ENCODE data around the gene HOXB8.
A peak's percentile ranks its signal among the peaks of the same experiment; 100 is the strongest.

HOXB8 gene

DNA sequence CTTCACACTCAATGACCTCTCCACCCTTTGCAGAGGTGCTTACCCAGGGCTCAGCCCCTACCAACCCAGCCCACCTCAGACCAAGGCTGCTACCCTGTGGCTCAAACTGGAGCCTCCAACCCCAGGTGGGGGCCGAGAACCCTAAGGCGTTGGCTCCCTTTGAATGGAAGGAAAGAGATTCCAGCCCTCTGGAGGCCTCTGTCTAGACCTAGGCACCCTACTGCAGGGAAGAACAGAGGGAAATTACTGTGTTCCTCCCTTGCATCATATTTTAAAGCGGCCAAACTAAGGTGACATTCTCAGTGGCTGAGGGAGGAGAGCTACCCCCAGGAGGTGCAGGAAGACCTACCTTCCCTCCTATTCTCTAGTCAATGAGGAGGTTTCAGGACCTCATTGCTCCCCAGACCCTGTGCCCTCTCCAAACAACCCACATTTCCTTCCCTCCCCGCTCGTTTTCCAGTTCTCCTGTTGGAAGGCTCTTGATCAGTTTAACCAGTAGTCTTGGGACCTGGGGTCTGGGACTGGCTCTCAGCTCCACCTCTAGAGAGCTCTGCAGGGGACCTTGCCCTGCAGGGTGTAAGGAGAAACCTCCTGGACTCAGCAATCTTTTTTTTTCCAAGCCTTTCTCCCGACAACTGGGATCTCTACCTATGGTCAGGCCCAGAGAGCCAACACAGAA lies 5.5 kb upstream of the HOXB8 start:
- TF ChIP-seq, protein P1, sequence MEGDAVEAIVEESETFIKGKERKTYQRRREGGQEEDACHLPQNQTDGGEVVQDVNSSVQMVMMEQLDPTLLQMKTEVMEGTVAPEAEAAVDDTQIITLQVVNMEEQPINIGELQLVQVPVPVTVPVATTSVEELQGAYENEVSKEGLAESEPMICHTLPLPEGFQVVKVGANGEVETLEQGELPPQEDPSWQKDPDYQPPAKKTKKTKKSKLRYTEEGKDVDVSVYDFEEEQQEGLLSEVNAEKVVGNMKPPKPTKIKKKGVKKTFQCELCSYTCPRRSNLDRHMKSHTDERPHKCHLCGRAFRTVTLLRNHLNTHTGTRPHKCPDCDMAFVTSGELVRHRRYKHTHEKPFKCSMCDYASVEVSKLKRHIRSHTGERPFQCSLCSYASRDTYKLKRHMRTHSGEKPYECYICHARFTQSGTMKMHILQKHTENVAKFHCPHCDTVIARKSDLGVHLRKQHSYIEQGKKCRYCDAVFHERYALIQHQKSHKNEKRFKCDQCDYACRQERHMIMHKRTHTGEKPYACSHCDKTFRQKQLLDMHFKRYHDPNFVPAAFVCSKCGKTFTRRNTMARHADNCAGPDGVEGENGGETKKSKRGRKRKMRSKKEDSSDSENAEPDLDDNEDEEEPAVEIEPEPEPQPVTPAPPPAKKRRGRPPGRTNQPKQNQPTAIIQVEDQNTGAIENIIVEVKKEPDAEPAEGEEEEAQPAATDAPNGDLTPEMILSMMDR (IDR thresholded peaks at IDR 0.05), result no peak

DNA sequence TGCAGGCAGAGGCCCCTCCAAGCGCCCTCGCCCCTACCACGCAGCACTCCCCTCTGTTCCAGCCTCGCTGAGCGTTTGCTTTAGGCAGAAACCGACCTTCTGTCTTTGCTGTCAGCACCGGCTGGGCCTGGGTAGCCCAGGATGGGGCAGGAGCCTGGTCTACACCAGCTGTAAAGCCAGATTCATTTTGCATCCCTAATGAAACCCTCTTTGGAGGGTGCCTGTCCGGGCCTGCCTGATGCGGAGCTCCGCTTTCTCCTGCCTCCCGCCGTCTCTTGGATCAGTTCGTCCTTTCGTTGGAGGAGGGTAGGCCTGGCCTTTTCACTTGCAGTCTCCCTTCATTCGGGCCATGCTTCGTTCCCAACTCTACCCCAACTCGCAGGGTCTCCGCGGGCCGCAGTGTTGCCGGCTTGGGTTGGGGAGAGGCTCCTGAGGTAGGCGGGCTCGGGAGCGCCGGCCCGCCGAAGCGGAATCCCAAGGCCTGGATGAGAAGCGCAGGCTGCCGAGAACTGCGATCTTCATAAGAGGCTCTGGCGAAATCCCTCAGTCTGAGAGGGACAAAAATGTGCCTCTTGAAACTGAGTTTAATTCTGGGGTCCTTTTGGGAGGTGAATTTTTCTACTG lies 4.8 kb upstream of the HOXB8 start:
- TF ChIP-seq, protein P1 (IDR thresholded peaks at IDR 0.05), result no peak

DNA sequence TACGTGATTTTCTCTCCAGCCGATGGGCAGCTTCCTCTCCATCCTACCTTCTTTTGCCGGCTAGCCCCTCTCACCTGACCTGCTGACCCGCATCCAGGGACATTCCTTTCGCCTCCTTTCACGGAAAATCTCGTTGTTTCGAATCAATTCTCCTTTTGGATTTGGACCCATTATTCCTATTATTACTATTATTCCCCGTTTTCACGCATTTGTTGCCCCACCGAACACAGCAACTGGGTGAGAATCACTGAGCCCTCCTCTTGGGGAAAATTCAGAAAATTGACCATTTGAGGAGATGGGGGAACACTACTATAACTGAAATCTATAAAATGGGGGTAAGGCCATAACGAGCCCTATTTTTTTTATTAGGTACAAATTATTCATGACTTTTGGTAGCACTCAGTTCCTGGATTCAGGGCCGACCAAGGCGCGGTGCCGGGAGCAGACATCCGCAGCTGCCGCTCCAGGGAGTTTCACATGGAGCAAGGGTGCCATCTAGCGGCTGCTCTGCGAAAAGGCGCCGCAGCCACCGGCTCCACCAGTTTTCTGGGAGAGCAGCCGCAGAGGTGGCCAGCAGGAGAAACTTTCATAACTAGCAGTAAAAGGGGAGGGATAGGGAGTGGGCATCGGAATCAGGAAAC lies 3.3 kb upstream of the HOXB8 start:
- TF ChIP-seq, protein P1 (IDR thresholded peaks at IDR 0.05), result peak; percentile 98

DNA sequence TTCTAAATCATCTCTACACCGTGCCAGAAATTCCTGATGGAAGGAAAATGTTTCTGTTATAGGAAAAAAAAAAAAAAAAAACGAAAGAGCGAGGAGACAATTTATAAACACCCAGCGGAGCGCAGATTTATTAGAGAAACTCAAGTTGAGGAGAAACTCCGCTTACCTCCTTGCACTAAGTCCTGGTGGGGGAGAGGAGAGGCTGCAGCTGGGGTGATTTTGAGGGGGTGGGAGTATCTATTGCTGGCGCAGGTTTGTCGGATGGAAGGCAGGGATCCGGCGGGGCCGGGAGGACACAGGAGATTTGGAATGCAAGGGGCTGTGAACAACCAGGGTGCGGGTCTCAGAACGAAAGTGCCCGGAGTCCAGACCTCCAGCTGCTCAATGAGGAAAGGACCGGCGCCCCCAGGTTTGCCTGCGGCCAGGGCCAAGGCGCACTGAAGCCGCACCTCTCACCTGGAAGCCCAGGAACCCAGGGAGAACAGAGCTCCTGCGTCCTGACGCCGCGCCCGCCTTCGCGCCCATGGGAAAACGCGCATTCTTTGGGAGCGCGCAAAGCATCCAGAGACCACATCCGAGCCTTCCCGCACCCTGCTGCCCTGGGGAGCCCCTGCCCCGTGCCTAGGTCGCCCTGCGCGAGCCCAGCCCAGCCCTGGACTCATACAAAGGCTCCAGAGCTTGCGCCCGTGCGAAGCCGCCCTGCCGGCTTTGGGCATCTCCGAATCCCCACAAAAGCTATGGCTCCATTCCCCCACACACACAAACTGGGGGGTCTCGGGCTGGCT lies 2.6 kb upstream of the HOXB8 start:
- TF ChIP-seq, protein P1 (IDR thresholded peaks at IDR 0.05), result no peak

DNA sequence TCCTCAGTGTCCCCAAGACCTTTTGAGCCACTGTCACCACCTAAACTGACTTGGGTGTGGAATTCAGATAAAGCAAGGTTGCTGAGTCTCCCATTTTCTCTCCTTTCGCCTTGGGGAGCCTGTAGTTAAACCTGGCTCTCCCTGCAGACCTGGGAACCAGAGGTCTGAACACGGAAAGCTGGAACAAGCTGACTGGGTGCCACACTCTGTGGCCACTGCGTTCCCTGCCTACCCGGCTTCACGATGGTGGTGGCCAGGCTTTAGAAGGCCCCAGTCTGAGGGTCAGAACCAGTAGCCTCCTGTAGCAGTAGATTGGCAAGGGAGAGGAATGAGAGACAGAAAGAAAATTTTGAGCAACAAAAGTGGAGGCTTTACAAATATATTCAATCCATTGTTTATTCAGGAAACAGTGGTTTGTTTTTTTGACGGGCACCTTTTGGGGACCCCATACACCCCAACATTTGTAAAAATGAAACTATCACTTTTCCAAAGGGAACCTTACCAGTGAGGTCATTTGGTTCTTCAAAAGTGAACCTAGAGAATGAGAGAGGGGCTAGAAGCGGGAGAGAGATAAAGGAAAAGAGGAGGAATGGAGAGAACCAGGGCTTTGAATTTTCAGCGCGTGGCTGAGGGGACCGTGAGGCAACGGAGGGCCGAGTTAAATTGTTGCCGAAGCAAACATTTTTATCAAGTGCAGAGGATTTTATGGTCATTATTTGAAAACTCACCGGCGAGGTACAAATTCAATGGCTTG lies 1.8 kb upstream of the HOXB8 start:
- TF ChIP-seq, protein P1 (IDR thresholded peaks at IDR 0.05), result no peak

DNA sequence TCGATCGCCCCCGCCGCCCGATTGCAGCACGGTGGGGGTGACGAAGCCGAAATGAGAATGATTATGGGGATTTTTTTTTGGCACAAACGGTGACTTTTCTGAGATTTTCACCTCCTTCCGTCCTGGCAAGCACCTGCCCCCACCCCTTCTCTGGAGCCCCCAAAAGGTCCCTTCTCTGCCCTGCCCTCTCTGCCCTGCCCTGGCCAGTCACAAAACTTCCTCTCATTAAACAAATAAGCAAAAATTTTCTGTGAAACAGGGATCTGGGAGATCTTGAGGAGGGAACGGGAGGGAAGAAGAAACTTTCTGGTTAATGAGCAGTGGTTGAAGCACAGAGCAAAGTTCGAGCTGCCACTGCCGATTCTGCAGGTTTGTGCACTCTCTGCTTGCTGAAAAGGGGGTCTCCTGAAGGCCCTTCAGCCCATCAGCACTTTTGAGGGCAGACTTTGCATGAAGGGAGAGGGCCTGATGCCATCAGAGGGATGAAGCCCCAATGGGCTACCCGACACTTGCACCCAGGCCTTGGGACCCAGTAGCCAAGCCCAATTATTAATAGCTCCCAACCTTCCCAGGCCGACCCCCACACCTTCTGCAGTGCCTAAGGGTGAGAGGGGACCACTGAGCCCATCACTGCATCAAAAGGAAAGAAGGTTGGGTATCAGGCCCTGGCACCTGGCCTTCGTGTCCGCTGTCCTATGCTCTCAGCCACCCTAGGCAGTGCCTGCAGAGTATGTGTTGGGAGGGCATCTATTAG lies 1.0 kb upstream of the HOXB8 start:
- TF ChIP-seq, protein P1 (IDR thresholded peaks at IDR 0.05), result no peak

Data from LNCAP (cell line).